Mucosa of stomach (tissue), 1 donor: Measurements from ENCODE around the gene PCCB.

Experiments used
- H3K27me3 ChIP-seq: one replicate; pipeline ENCODE4 v1.7.0; 2013; ENCODE audit warnings: mild to moderate bottlenecking, low read length; ENCODE audit not compliant: control insufficient read depth, insufficient read depth
- H3K36me3 ChIP-seq: one replicate; pipeline ENCODE4 v1.7.0; 2013; ENCODE audit warnings: low read length; ENCODE audit not compliant: control insufficient read depth, insufficient read depth
- H3K4me1 ChIP-seq: one replicate; pipeline ENCODE4 v1.7.0; 2013; ENCODE audit warnings: mild to moderate bottlenecking, low read length; ENCODE audit not compliant: control insufficient read depth, insufficient read depth
- H3K4me3 ChIP-seq: one replicate; pipeline ENCODE4 v1.7.0; 2013; ENCODE audit warnings: low read length
- H3K9ac ChIP-seq: one replicate; pipeline ENCODE4 v1.7.0; 2013; ENCODE audit warnings: mild to moderate bottlenecking, low read length, moderate library complexity
- H3K9me3 ChIP-seq: one replicate; pipeline ENCODE4 v1.7.0; 2013; ENCODE audit warnings: mild to moderate bottlenecking, low read length, moderate library complexity; ENCODE audit not compliant: control insufficient read depth
- donor health status: Pancreatic carcinoma.

Gene PCCB

GRCh38 chr3:136294176-136294575, 44.0 kb downstream of the PCCB start:
- no peaks in the 10 kb centered on the region for H3K36me3 ChIP-seq
- H3K4me1 ChIP-seq: no peaks in the 10 kb centered on the region
- no peak overlapping the region for H3K9ac ChIP-seq
- H3K4me3 ChIP-seq: no peak overlapping the region
- H3K27me3 ChIP-seq: no peaks in the 10 kb centered on the region
- H3K9me3 ChIP-seq: no peaks in the 10 kb centered on the region

GRCh38 chr3:136296960-136297359, 46.8 kb downstream of the PCCB start:
- Histone ChIP-seq H3K9me3 (no peaks in the 10 kb centered on the region), H3K4me1 (no peaks in the 10 kb centered on the region), H3K9ac (no peak overlapping the region), H3K27me3 (no peaks in the 10 kb centered on the region), H3K4me3 (no peak overlapping the region), H3K36me3 (no peaks in the 10 kb centered on the region)

GRCh38 chr3:136297826-136298225, 47.7 kb downstream of the PCCB start:
- Histone ChIP-seq H3K4me1 (no peaks in the 10 kb centered on the region), H3K36me3 (no peaks in the 10 kb centered on the region), H3K9me3 (no peaks in the 10 kb centered on the region), H3K27me3 (no peaks in the 10 kb centered on the region), H3K4me3 (no peak overlapping the region), H3K9ac (no peak overlapping the region)

GRCh38 chr3:136300444-136300843, 50.3 kb downstream of the PCCB start:
- Histone ChIP-seq H3K4me3 (no peak overlapping the region), H3K9me3 (no peaks in the 10 kb centered on the region), H3K36me3 (no peaks in the 10 kb centered on the region), H3K9ac (no peak overlapping the region), H3K27me3 (no peaks in the 10 kb centered on the region), H3K4me1 (no peaks in the 10 kb centered on the region)

GRCh38 chr3:136305879-136306278, 55.7 kb downstream of the PCCB start:
- Histone ChIP-seq H3K36me3 (no peaks in the 10 kb centered on the region), H3K4me3 (no peak overlapping the region), H3K9ac (no peak overlapping the region), H3K9me3 (no peaks in the 10 kb centered on the region), H3K27me3 (no peaks in the 10 kb centered on the region), H3K4me1 (no peaks in the 10 kb centered on the region)

GRCh38 chr3:136311261-136311660, 61.1 kb downstream of the PCCB start:
- no peaks in the 10 kb centered on the region for H3K36me3 ChIP-seq
- H3K9me3 ChIP-seq: no peaks in the 10 kb centered on the region
- no peak overlapping the region for H3K9ac ChIP-seq
- H3K4me1 ChIP-seq: no peaks in the 10 kb centered on the region
- H3K27me3 ChIP-seq: no peaks in the 10 kb centered on the region
- no peak overlapping the region for H3K4me3 ChIP-seq

- H3K9ac ChIP-seq: no peak overlapping the region
- no peaks in the 10 kb centered on the region for H3K4me1 ChIP-seq
- no peak overlapping the region for H3K4me3 ChIP-seq
- H3K36me3 ChIP-seq: no peaks in the 10 kb centered on the region
- no peaks in the 10 kb centered on the region for H3K27me3 ChIP-seq
- H3K9me3 ChIP-seq: no peaks in the 10 kb centered on the region
These were observed 61.8 kb downstream of the PCCB start for GRCh38 chr3:136311968-136312367.

GRCh38 chr3:136326316-136326715, 76.2 kb downstream of the PCCB start:
- H3K36me3 ChIP-seq: no peaks in the 10 kb centered on the region
- H3K4me1 ChIP-seq: no peaks in the 10 kb centered on the region
- no peak overlapping the region for H3K9ac ChIP-seq
- no peaks in the 10 kb centered on the region for H3K9me3 ChIP-seq
- H3K27me3 ChIP-seq: no peaks in the 10 kb centered on the region
- H3K4me3 ChIP-seq: no peak overlapping the region

GRCh38 chr3:136327671-136328070, 77.5 kb downstream of the PCCB start:
- no peaks in the 10 kb centered on the region for H3K36me3 ChIP-seq
- no peaks in the 10 kb centered on the region for H3K27me3 ChIP-seq
- H3K4me3 ChIP-seq: no peak overlapping the region
- no peaks in the 10 kb centered on the region for H3K4me1 ChIP-seq
- no peak overlapping the region for H3K9ac ChIP-seq
- H3K9me3 ChIP-seq: no peaks in the 10 kb centered on the region

- Histone ChIP-seq H3K27me3 (no peaks in the 10 kb centered on the region), H3K9ac (no peak overlapping the region), H3K36me3 (no peaks in the 10 kb centered on the region), H3K4me3 (no peak overlapping the region), H3K4me1 (no peaks in the 10 kb centered on the region), H3K9me3 (no peaks in the 10 kb centered on the region)
These were observed 79.5 kb downstream of the PCCB start for GRCh38 chr3:136329593-136329992.

- no peak overlapping the region for H3K4me3 ChIP-seq
- no peaks in the 10 kb centered on the region for H3K9me3 ChIP-seq
- no peak overlapping the region for H3K9ac ChIP-seq
- no peaks in the 10 kb centered on the region for H3K4me1 ChIP-seq
- H3K36me3 ChIP-seq: no peaks in the 10 kb centered on the region
- H3K27me3 ChIP-seq: no peaks in the 10 kb centered on the region
These were observed 80.8 kb downstream of the PCCB start for GRCh38 chr3:136330900-136331299.

- Histone ChIP-seq H3K9me3 (no peaks in the 10 kb centered on the region), H3K4me1 (no peaks in the 10 kb centered on the region), H3K27me3 (no peaks in the 10 kb centered on the region), H3K36me3 (no peaks in the 10 kb centered on the region), H3K4me3 (no peak overlapping the region), H3K9ac (no peak overlapping the region)
These were observed 82.2 kb downstream of the PCCB start for GRCh38 chr3:136332302-136332701.

GRCh38 chr3:136332776-136333175, 82.6 kb downstream of the PCCB start:
- Histone ChIP-seq H3K27me3 (no peaks in the 10 kb centered on the region), H3K4me1 (no peaks in the 10 kb centered on the region), H3K9me3 (no peaks in the 10 kb centered on the region), H3K9ac (no peak overlapping the region), H3K36me3 (no peaks in the 10 kb centered on the region), H3K4me3 (no peak overlapping the region)
